Gastroesophageal sphincter (tissue), 4 donors: ENCODE results near the gene OR2W1. TPM values are rescaled to one million over a fixed set of nuclear protein-coding genes. Genes with fewer than 3 reads are reported as not detected.

ENCODE experiments used
- ATAC-seq: fragments of 150-250 bp; one replicate; pipeline ENCODE4 v1.9.1; 2016; ENCODE audit warnings: mild to moderate bottlenecking, moderate library complexity
- H3K27ac ChIP-seq, 4 donors: fragments of 200-600 bp; sonication (generic) in 3 of 4; 1 replicate in 3 of 4; 2 replicates in 1 of 4; pipeline ENCODE4 v1.5.1; 2016 to 2019
- H3K27me3 ChIP-seq: fragments of 200-600 bp; sonication (generic); one replicate; pipeline ENCODE4 v1.5.1; 2019
- H3K36me3 ChIP-seq, 2 donors: fragments of 200-600 bp; sonication (generic); one replicate each; pipeline ENCODE4 v1.5.1; 2019; ENCODE audit warnings: control low read depth in 1 of 2
- H3K4me1 ChIP-seq, 3 donors: fragments of 200-600 bp; sonication (generic); 1 replicate in 2 of 3; 2 replicates in 1 of 3; pipeline ENCODE4 v1.5.1; 2016 to 2019; ENCODE audit warnings: control low read depth in 2 of 3
- H3K4me3 ChIP-seq, 2 donors: fragments of 200-600 bp; sonication (generic); one replicate each; pipeline ENCODE4 v1.5.1; 2019; ENCODE audit warnings: mild to moderate bottlenecking in 1 of 2, moderate library complexity in 1 of 2
- H3K9me3 ChIP-seq, 3 donors: fragments of 200-600 bp; sonication (generic); one replicate each; pipeline ENCODE4 v1.5.1; 2017 to 2019; ENCODE audit warnings: control low read depth in 2 of 3
- EP300 ChIP-seq: sonication (generic); formaldehyde crosslinking; IDR thresholded peaks from one replicate; pipeline ENCODE4 v1.6.1; 2017; ENCODE audit warnings: antibody characterized with exemption, mild to moderate bottlenecking
- POLR2A ChIP-seq, 2 donors: fragments of 450-650 bp; IDR thresholded peaks; one replicate each; pipeline ENCODE4 v1.6.1; 2017; ENCODE audit warnings: antibody characterized with exemption in 2 of 2, mild to moderate bottlenecking in 2 of 2, moderate library complexity in 1 of 2
- POLR2AphosphoS5 ChIP-seq: sonication (generic); formaldehyde crosslinking; IDR thresholded peaks from one replicate; pipeline ENCODE4 v1.6.1; 2017; ENCODE audit warnings: antibody characterized with exemption
- WGBS, 2 donors: methylation state at CpG; one replicate each; pipeline ENCODE4 v1.1.5; 2018; ENCODE audit warnings: low coverage in 1 of 2; 5-methylcytosine and 5-hydroxymethylcytosine counted together
- total RNA-seq, 4 donors: library from RNA; depleted of rRNA; stranded (reverse); fragments of >200 nt; gene quantifications; one replicate each; pipeline ENCODE4 v1.1.0, GENCODE V29; 2016
- TF ChIP-seq, protein P1 (sequence below), 4 experiments: fragments of 200-600 bp in 2 of 4; fragments of 450-650 bp in 2 of 4; sonication (generic) in 1 of 4; IDR thresholded peaks; one replicate each; pipeline ENCODE4 v1.5.1; 2017 to 2019; ENCODE audit warnings: antibody characterized with exemption in 4 of 4, mild to moderate bottlenecking in 2 of 4, moderate library complexity in 2 of 4

OR2W1 gene
- total RNA-seq, 4 donors from 2014 or later: not detected

DNA sequence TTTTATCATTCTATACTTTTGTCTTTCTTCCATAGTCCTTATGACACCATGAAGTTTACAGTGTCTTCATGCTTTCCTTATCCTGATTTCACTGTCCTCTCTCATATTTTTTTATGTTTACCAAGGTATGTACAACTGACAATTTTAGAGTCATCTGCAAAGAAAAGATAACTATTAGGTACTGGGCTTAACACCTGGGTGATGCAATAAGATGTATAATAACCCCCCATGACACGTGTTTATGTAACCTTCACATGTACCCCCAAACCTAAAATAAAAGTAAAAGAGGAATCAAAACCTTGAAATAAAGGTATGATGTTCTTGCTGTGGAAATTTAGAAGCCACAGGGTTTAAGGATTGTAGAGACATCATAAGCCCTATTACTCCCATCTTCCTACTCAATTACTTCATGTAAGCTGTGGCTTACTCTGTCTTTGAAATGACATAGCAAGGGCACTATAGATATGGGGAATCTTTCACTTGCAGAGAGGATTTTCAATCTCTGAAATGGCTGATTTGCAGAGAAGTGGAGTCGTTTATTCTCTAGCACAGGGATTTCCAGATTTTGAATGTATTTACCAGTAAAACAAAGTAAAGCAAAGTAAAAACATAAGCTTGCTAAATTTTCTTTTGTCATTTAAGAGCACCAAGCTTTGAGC, 18.9 kb downstream of the OR2W1 start:
- H3K4me3 ChIP-seq: no peak overlapping the region
- ATAC-seq: no peak
- WGBS, 2 donors: 38 to 41% methylated on average over 2 of the region's 2 CpGs
- no peaks in the 10 kb centered on the region for H3K4me1 ChIP-seq
- peaks cover 34% of the 10 kb centered on the region for H3K27me3 ChIP-seq
- H3K9me3 ChIP-seq: no peaks in the 10 kb centered on the region
- H3K27ac ChIP-seq: no peak overlapping the region
- H3K36me3 ChIP-seq: no peaks in the 10 kb centered on the region
- TF ChIP-seq, protein P1, sequence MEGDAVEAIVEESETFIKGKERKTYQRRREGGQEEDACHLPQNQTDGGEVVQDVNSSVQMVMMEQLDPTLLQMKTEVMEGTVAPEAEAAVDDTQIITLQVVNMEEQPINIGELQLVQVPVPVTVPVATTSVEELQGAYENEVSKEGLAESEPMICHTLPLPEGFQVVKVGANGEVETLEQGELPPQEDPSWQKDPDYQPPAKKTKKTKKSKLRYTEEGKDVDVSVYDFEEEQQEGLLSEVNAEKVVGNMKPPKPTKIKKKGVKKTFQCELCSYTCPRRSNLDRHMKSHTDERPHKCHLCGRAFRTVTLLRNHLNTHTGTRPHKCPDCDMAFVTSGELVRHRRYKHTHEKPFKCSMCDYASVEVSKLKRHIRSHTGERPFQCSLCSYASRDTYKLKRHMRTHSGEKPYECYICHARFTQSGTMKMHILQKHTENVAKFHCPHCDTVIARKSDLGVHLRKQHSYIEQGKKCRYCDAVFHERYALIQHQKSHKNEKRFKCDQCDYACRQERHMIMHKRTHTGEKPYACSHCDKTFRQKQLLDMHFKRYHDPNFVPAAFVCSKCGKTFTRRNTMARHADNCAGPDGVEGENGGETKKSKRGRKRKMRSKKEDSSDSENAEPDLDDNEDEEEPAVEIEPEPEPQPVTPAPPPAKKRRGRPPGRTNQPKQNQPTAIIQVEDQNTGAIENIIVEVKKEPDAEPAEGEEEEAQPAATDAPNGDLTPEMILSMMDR (IDR thresholded peaks at IDR 0.05): no peak
- TF ChIP-seq EP300: no peak
- no peak for TF ChIP-seq POLR2AphosphoS5
- no peak for TF ChIP-seq POLR2A (IDR thresholded peaks at IDR 0.05)

DNA sequence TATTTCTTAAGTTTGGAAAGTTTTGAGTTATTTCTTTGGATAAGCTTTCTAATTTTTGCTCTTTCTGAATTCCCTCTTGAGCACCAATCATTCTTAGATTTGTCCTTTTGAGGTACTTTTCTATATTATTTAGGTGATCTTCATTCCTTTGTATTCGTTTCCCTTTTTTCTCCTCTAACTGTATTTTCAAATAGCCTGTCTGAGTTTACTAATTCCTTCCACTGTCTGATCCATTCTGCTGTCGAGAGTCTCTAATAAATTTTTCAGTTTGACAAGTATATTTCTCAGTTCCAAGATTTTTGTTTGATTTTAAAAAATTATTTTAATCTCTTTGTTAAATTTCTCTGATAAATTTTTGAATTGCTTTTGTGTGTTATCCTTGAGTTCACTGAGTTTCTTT, 23.5 kb downstream of the OR2W1 start:
- Histone ChIP-seq H3K4me1 (peaks cover 0 to 3% (median 0%) of the 10 kb centered on the region in 3 donors), H3K27me3 (peaks cover 29% of the 10 kb centered on the region), H3K27ac (no peak overlapping the region), H3K9me3 (no peaks in the 10 kb centered on the region), H3K36me3 (no peaks in the 10 kb centered on the region), H3K4me3 (no peak overlapping the region)
- no peak for ATAC-seq
- TF ChIP-seq, protein P1 (IDR thresholded peaks at IDR 0.05): no peak
- TF ChIP-seq POLR2A (IDR thresholded peaks at IDR 0.05) (no peak), EP300 (no peak), POLR2AphosphoS5 (no peak)
- 63 to 66% methylated on average over 2 of the region's 2 CpGs for WGBS, 2 donors

DNA sequence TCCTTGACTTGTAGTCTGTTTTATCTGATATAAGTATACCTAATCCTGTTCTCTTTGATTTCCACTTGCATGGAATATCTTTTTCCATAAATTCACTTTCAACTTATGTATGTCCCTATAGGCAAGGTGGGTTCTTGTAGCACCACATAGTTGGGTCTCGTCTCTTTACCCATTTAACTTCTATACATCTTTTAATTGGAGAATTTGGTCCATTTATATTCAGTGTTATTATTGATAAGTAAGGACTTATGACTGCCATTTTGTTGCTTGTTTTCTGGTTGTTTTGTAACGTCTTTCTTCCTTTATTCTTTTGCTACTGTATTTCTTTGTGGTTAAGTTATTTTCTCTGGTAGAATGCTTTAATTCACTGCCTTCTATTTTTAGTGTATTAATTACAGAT, 25.3 kb downstream of the OR2W1 start:
- Histone ChIP-seq H3K4me1 (peaks cover 0 to 9% (median 0%) of the 10 kb centered on the region in 3 donors), H3K9me3 (no peaks in the 10 kb centered on the region), H3K36me3 (no peaks in the 10 kb centered on the region), H3K27ac (no peak overlapping the region), H3K27me3 (peaks cover 30% of the 10 kb centered on the region), H3K4me3 (no peak overlapping the region)
- TF ChIP-seq EP300: no peak
- TF ChIP-seq, protein P1 (IDR thresholded peaks at IDR 0.05): no peak
- TF ChIP-seq POLR2A (IDR thresholded peaks at IDR 0.05): no peak
- TF ChIP-seq POLR2AphosphoS5: no peak
- no peak for ATAC-seq
- 65 to 76% methylated on average over 2 of the region's 2 CpGs for WGBS, 2 donors

DNA sequence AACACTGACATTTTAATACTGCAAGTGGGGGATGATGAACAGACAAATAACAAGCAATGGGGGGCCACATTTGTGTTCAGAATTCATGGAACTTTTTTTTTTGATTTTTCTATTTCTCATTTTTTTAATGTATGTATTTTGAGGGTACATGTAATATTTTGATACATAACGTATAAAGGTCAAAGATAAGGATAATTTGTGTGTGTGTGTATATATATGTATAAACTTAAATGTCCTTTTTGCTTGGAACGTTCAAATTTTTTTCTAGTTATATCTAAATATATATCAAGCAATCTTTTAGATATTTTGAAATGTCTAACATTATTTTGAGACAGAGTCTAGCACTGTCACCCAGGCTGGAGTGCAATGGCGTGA, 27.6 kb downstream of the OR2W1 start:
- TF ChIP-seq POLR2AphosphoS5: no peak
- TF ChIP-seq, protein P1 (IDR thresholded peaks at IDR 0.05): no peak
- no peak for TF ChIP-seq POLR2A (IDR thresholded peaks at IDR 0.05)
- no peak for TF ChIP-seq EP300
- H3K27me3 ChIP-seq: peaks cover 28% of the 10 kb centered on the region
- peaks cover 0 to 9% (median 0%) of the 10 kb centered on the region in 3 donors for H3K4me1 ChIP-seq
- H3K27ac ChIP-seq: no peak overlapping the region
- H3K9me3 ChIP-seq: no peaks in the 10 kb centered on the region
- 27 to 42% methylated on average over 3 of the region's 3 CpGs for WGBS, 2 donors
- no peak for ATAC-seq
- H3K4me3 ChIP-seq: no peak overlapping the region
- H3K36me3 ChIP-seq: no peaks in the 10 kb centered on the region
